Measurements from ENCODE around the gene S100A1. TPM values are rescaled to one million over a fixed set of nuclear protein-coding genes. Genes with fewer than 3 reads are reported as not detected.

The S100A1 gene
- total and polyA plus RNA-seq, 10 of the 15 experiments (the other 5 are each of a cell fraction or from before 2014, with no cell fraction given): 0.13 to 0.29 TPM; not detected in 8

GRCh38 chr1:153629971-153630370 is 1.7 kb downstream of the S100A1 start:
- no peaks in the 10 kb centered on the region for H3K27me3 ChIP-seq (replicated peaks in 1 of 2; ENCODE audit: control insufficient read depth in 2 of 2, insufficient read depth in 2 of 2, low read length in 1 of 2)
- ATAC-seq (no peak), DNase-seq (ENCODE audit: low read depth, low spot score) (no peak), FAIRE-seq (no peak)
- H3K4me2 ChIP-seq (ENCODE audit: control insufficient read depth, insufficient read depth): no peak overlapping the region
- H3K9me3 ChIP-seq (replicated peaks; ENCODE audit: control insufficient read depth, insufficient read depth, low read length): no peaks in the 10 kb centered on the region
- whole genome bisulfite sequencing (ENCODE audit: insufficient coverage, insufficient replicate concordance, low lambda C conversion rate, missing lambda C conversion rate): 85% methylated on average over 1 of the region's 1 CpG
- no peak overlapping the region for H3K4me3 ChIP-seq
- ChIA-PET POLR2A (no interaction called here), CTCF (interaction anchor here (2.1 to 5.2 kb wide), 3 partner anchors 14 to 62 kb away, joined by 11 to 66 read pairs (median 12); partner anchors contain the start of genes S100A14 and S100A16), RAD21 (ENCODE audit: unreplicated experiment) (interaction anchor here (3.7 kb wide), 1 partner anchor 58 kb away, joined by 25 read pairs; no protein-coding TSS in a partner anchor), SMC1A (ENCODE audit: uncharacterized antibody, unreplicated experiment) (interaction anchor here (1.7 kb wide), 1 partner anchor 45 kb away, joined by 5 read pairs; no protein-coding TSS in a partner anchor)
- no peaks in the 10 kb centered on the region for H4K20me1 ChIP-seq (ENCODE audit: control insufficient read depth, insufficient read depth)
- TF ChIP-seq MAX (IDR thresholded peaks at IDR 0.05; ENCODE audit: low read depth, low read length): no peak
- no peak for TF ChIP-seq CHD2 (IDR thresholded peaks at IDR 0.05; ENCODE audit: borderline replicate concordance, low read depth, low read length)
- TF ChIP-seq TAF1 (IDR thresholded peaks at IDR 0.05; ENCODE audit: borderline replicate concordance, low read depth, low read length): no peak
- no peak overlapping the region for H3K27ac ChIP-seq (ENCODE audit: control insufficient read depth, insufficient read depth)
- no peak overlapping the region for H2AFZ ChIP-seq (ENCODE audit: control insufficient read depth, low read depth, low read length)
- H3K9ac ChIP-seq (ENCODE audit: control insufficient read depth, insufficient read depth, low read length): no peak overlapping the region
- no TSS peak for BruUV-seq (replicated peaks)
- H3K79me2 ChIP-seq (ENCODE audit: control insufficient read depth, insufficient read depth, low read length): peaks cover 10% of the 10 kb centered on the region
- no peaks in the 10 kb centered on the region for H3K36me3 ChIP-seq (ENCODE audit: control insufficient read depth in 2 of 2, insufficient read depth in 2 of 2, low read length in 1 of 2)
- intact Hi-C loops (cut with micrococcal nuclease; ENCODE audit: unreplicated experiment): no loop called here
- peaks cover 14% of the 10 kb centered on the region for H3K4me1 ChIP-seq (ENCODE audit: control insufficient read depth, insufficient read depth, low read length)
- in situ Hi-C loops (cut with MboI): no loop called here

GRCh38 chr1:153630384-153630783 is 2.1 kb downstream of the S100A1 start:
- in situ Hi-C loops (cut with MboI) (no loop called here), intact Hi-C loops (cut with micrococcal nuclease; ENCODE audit: unreplicated experiment) (no loop called here)

More at GRCh38 chr1:153630384-153630783, 2.1 kb downstream of the S100A1 start:
- Histone ChIP-seq H3K9me3 (replicated peaks; ENCODE audit: control insufficient read depth, insufficient read depth, low read length) (no peaks in the 10 kb centered on the region), H3K4me1 (ENCODE audit: control insufficient read depth, insufficient read depth, low read length) (peaks cover 14% of the 10 kb centered on the region), H3K36me3 (ENCODE audit: control insufficient read depth in 2 of 2, insufficient read depth in 2 of 2, low read length in 1 of 2) (0 out of 4 replicates have a peak, but pooled peaks cover 0 to under 1% of the 10 kb centered on the region in 2 experiments), H3K4me3 (no peak overlapping the region), H3K79me2 (ENCODE audit: control insufficient read depth, insufficient read depth, low read length) (peaks cover 14% of the 10 kb centered on the region), H4K20me1 (ENCODE audit: control insufficient read depth, insufficient read depth) (no peaks in the 10 kb centered on the region), H3K4me2 (ENCODE audit: control insufficient read depth, insufficient read depth) (no peak overlapping the region), H2AFZ (ENCODE audit: control insufficient read depth, low read depth, low read length) (no peak overlapping the region), H3K27me3 (replicated peaks in 1 of 2; ENCODE audit: control insufficient read depth in 2 of 2, insufficient read depth in 2 of 2, low read length in 1 of 2) (no peaks in the 10 kb centered on the region), H3K9ac (ENCODE audit: control insufficient read depth, insufficient read depth, low read length) (no peak overlapping the region), H3K27ac (ENCODE audit: control insufficient read depth, insufficient read depth) (no peak overlapping the region)
- WGBS (ENCODE audit: insufficient coverage, insufficient replicate concordance, low lambda C conversion rate, missing lambda C conversion rate): 80% methylated on average over 7 of the region's 7 CpGs
- no TSS peak for BruUV-seq (replicated peaks)
- ChIA-PET POLR2A (no interaction called here), RAD21 (ENCODE audit: unreplicated experiment) (no interaction called here), SMC1A (ENCODE audit: uncharacterized antibody, unreplicated experiment) (no interaction called here), CTCF (interaction anchor here (2.1 to 5.2 kb wide), 3 partner anchors 14 to 62 kb away, joined by 11 to 66 read pairs (median 12); partner anchors contain the start of genes S100A14 and S100A16)
- TF ChIP-seq POU2F2 (IDR thresholded peaks at IDR 0.05; ENCODE audit: borderline replicate concordance, low read depth, low read length): no peak
- FAIRE-seq (no peak), DNase-seq (ENCODE audit: low read depth, low spot score) (no peak), ATAC-seq (no peak)
